NK-92 (cell line): Measurements from ENCODE around the gene LEKR1.

Source experiments
- DNase-seq: peaks from one replicate; lab custom pipeline; 2025; ENCODE audit not compliant: unreplicated experiment; lab: John Stamatoyannopoulos, UW

Gene LEKR1

GRCh38 chr3:156975721-156976120 lies 149.6 kb downstream of the LEKR1 start:
- no peak for DNase-seq

GRCh38 chr3:156976933-156977332 lies 150.8 kb downstream of the LEKR1 start:
- no peak for DNase-seq

GRCh38 chr3:156978481-156978961 lies 152.4 kb downstream of the LEKR1 start:
- DNase-seq = no peak

- no peak for DNase-seq
Measured at GRCh38 chr3:156981005-156981404, 154.9 kb downstream of the LEKR1 start.

GRCh38 chr3:156983559-156983958 lies 157.4 kb downstream of the LEKR1 start:
- no peak for DNase-seq

GRCh38 chr3:156985711-156986110 lies 159.6 kb downstream of the LEKR1 start:
- DNase-seq = no peak

GRCh38 chr3:156987946-156988345 lies 161.8 kb downstream of the LEKR1 start:
- DNase-seq = no peak

GRCh38 chr3:156997351-156997750 lies 171.2 kb downstream of the LEKR1 start:
- DNase-seq = no peak

GRCh38 chr3:157001221-157001957 lies 175.2 kb downstream of the LEKR1 start:
- DNase-seq = no peak

- no peak for DNase-seq
Measured at GRCh38 chr3:157021679-157022078, 195.5 kb downstream of the LEKR1 start.

GRCh38 chr3:157023226-157023625 lies 197.1 kb downstream of the LEKR1 start:
- DNase-seq = no peak

- DNase-seq = no peak
Measured at GRCh38 chr3:157026091-157026490, 199.9 kb downstream of the LEKR1 start.

- DNase-seq = no peak
Measured at GRCh38 chr3:157027861-157028745, 201.9 kb downstream of the LEKR1 start.

- DNase-seq = no peak
Measured at GRCh38 chr3:157029365-157029790, 203.2 kb downstream of the LEKR1 start.

GRCh38 chr3:157030712-157031111 lies 204.6 kb downstream of the LEKR1 start:
- no peak for DNase-seq

- DNase-seq = no peak
Measured at GRCh38 chr3:157033001-157033400, 206.8 kb downstream of the LEKR1 start.

- DNase-seq = no peak
Measured at GRCh38 chr3:157040456-157040855, 214.3 kb downstream of the LEKR1 start.

GRCh38 chr3:157042226-157042625 lies 216.1 kb downstream of the LEKR1 start:
- DNase-seq = no peak

GRCh38 chr3:157043771-157044170 lies 217.6 kb downstream of the LEKR1 start:
- DNase-seq = no peak

- no peak for DNase-seq
Measured at GRCh38 chr3:157045238-157045850, 219.2 kb downstream of the LEKR1 start.

- DNase-seq = no peak
Measured at GRCh38 chr3:157046520-157046919, 220.4 kb downstream of the LEKR1 start.

GRCh38 chr3:157051055-157051454 lies 224.9 kb downstream of the LEKR1 start:
- DNase-seq = no peak
